ENCODE data around the gene PRDM10. TPM values are rescaled to one million over a fixed set of nuclear protein-coding genes. Genes with fewer than 3 reads are reported as not detected.

Gene PRDM10
- total and polyA plus RNA-seq, 10 donors, result 1.6 to 16.2 (median 10.3) TPM

DNA sequence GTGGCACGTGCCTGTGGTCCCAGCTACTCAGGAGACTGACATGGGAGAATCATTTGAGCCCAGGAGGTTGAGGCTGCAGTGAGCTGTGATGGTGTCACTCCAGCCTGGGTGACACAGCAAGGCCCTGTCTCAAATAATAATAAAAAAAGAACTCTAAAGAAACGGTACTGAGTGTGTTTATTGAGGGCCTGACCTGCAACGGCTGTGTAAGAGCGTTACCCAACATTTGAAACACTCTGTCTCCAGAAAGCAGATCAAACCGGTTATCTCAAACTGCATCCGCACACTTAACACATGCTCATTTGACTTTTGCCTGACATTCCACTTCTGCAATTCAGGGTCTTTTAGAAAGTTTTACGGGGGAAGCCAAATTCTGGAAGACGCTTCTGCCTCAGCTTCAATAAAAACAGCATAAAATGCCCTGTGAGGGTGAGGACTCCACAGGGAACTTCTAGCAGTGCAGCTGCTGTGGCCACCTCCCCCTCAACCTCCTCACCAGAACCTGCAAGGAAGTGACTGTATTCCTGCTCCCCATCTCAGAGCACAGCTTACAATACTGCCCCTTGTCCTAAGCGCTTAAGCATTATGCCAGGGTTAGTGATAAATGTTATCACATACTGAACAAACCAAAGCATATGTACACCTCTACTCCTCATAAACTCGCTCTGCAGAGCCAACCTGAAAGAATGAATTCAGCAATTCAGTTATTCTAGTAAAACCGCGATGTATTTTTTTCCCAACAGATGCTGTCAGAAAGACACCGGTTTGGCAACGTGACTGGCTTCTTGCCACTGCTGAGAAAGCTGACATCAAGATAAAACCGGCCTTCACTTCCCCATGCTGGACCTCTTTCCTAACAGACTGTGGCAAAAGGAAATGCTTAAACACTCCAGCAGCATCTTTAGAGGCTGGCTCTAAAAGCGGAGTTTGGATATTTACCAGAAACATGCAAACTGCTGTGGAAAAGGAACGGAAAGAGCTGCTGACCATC lies 52.2 kb downstream of the PRDM10 start:
- Histone ChIP-seq H3K4me1 (peaks cover 0 to 25% (median 13%) of the 10 kb centered on the region in 6 donors), H3K27ac (peak overlapping the region in 7 of 8 donors; percentile 25 to 84 (median 77)), H3K36me3 (peaks cover 0 to 35% (median 16%) of the 10 kb centered on the region in 6 donors), H3K4me3 (no peak overlapping the region), H3K9me3 (no peaks in the 10 kb centered on the region), H3K27me3 (replicated peaks in 1 of 7) (no peaks in the 10 kb centered on the region)
- 22 to 41% (median 24%) methylated on average over 17 of the region's 17 CpGs for WGBS, 5 donors
- intact Hi-C loops (cut with DNase I; ENCODE audit: low total_unique reads), result no loop called here
- no peak for DNase-seq
- TF ChIP-seq, protein P1, sequence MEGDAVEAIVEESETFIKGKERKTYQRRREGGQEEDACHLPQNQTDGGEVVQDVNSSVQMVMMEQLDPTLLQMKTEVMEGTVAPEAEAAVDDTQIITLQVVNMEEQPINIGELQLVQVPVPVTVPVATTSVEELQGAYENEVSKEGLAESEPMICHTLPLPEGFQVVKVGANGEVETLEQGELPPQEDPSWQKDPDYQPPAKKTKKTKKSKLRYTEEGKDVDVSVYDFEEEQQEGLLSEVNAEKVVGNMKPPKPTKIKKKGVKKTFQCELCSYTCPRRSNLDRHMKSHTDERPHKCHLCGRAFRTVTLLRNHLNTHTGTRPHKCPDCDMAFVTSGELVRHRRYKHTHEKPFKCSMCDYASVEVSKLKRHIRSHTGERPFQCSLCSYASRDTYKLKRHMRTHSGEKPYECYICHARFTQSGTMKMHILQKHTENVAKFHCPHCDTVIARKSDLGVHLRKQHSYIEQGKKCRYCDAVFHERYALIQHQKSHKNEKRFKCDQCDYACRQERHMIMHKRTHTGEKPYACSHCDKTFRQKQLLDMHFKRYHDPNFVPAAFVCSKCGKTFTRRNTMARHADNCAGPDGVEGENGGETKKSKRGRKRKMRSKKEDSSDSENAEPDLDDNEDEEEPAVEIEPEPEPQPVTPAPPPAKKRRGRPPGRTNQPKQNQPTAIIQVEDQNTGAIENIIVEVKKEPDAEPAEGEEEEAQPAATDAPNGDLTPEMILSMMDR (IDR thresholded peaks at IDR 0.05 in 8 of 11, conservative IDR thresholded peaks at IDR 0.05 in 3 of 11), result no peak
- TF ChIP-seq POLR2AphosphoS5 (IDR thresholded peaks at IDR 0.05) (peak in 1 of 3 donors; percentile 58), POLR2A (IDR thresholded peaks at IDR 0.05) (no peak)

DNA sequence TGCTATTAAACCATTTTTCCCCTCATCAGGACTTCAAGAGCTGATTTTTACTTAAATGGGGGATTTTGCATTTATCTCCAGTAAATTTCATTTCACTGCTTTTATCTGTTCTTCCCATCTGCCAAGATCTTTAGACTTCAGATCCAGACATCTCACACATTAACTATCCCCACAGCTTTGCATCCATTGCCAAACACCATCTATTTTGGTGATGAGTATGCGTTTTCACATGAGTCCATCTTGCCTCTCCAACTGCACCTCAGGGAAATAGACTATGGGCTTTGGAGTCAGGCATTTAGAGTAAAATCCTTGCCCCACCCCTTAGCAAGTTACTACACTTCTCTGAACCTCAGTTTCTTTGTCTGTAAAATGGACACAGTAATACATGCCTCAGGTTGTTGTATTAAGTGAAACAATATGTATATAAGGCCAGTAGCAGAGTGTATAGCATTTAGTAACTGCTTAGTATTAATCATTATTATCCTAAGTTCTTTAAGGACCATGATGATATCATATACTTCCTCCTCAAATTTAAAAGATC lies 53.6 kb downstream of the PRDM10 start:
- H3K4me1 ChIP-seq, result peaks cover 0 to 25% (median 13%) of the 10 kb centered on the region in 6 donors
- H3K9me3 ChIP-seq, result no peaks in the 10 kb centered on the region
- H3K4me3 ChIP-seq, result no peak overlapping the region
- TF ChIP-seq POLR2AphosphoS5 (IDR thresholded peaks at IDR 0.05), result no peak
- TF ChIP-seq, protein P1 (IDR thresholded peaks at IDR 0.05 in 8 of 11, conservative IDR thresholded peaks at IDR 0.05 in 3 of 11), result no peak
- TF ChIP-seq POLR2A (IDR thresholded peaks at IDR 0.05), result no peak
- peak overlapping the region in 1 of 8 donors; percentile 77 for H3K27ac ChIP-seq
- H3K36me3 ChIP-seq, result peaks cover 0 to 36% (median 17%) of the 10 kb centered on the region in 6 donors
- 79 to 95% (median 91%) methylated on average over 1 of the region's 1 CpG for WGBS, 5 donors
- no peaks in the 10 kb centered on the region for H3K27me3 ChIP-seq (replicated peaks in 1 of 7)
- no peak for DNase-seq
- intact Hi-C loops (cut with DNase I; ENCODE audit: low total_unique reads), result no loop called here

DNA sequence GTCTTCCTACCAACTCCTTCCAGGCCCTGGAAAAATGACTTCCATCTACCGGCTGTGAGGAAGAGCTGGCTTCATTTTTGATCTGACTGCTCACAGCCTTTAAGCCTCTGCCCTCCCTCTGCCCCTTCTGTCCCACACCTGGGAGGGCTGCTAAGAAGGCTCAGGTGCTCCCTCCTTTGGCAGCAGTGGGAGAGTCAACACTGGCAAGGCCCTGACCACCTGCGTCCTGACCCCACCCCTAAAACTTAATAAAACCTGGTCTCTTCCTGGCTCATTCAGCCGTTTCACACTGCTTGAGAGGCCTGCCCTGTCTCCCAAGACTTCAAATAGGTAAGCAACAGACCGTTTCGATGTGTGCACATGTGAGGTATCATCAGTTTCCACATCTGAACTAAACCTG lies 55.2 kb downstream of the PRDM10 start:
- no peak for DNase-seq
- 64 to 85% (median 76%) methylated on average over 5 of the region's 5 CpGs for WGBS, 5 donors
- TF ChIP-seq, protein P1 (IDR thresholded peaks at IDR 0.05 in 8 of 11, conservative IDR thresholded peaks at IDR 0.05 in 3 of 11), result no peak
- TF ChIP-seq POLR2AphosphoS5 (IDR thresholded peaks at IDR 0.05) (no peak), POLR2A (IDR thresholded peaks at IDR 0.05) (no peak)
- intact Hi-C loops (cut with DNase I; ENCODE audit: low total_unique reads), result no loop called here
- Histone ChIP-seq H3K9me3 (no peaks in the 10 kb centered on the region), H3K4me1 (peaks cover 0 to 25% (median 13%) of the 10 kb centered on the region in 6 donors), H3K27me3 (replicated peaks in 1 of 7) (no peaks in the 10 kb centered on the region), H3K27ac (no peak overlapping the region), H3K4me3 (no peak overlapping the region), H3K36me3 (peaks cover 0 to 51% (median 19%) of the 10 kb centered on the region in 6 donors)

DNA sequence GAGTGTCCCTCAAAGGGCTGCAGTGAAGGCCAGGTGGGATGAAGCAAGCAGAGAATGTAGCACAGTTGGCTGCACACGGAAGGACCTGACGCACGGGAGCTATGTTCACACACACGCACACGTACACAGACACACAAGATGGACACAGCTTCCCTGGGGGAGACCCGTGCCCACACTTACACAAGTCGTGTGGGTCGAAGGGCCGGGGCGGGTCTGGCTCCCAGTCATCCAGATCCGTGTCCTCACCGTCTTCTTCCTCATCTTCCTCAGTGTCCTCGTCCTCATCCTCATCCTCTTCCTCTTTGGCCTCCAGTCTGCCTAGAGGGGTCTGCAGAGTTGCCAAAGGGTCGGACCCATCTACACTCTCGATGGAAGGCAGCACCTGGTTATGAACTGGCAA lies 55.7 kb downstream of the PRDM10 start:
- Histone ChIP-seq H3K4me3 (no peak overlapping the region), H3K9me3 (no peaks in the 10 kb centered on the region), H3K27me3 (replicated peaks in 1 of 7) (no peaks in the 10 kb centered on the region), H3K27ac (no peak overlapping the region), H3K4me1 (peaks cover 0 to 25% (median 13%) of the 10 kb centered on the region in 6 donors), H3K36me3 (peaks cover 0 to 56% (median 24%) of the 10 kb centered on the region in 6 donors)
- WGBS, 5 donors, result 87 to 94% (median 91%) methylated on average over 15 of the region's 15 CpGs
- intact Hi-C loops (cut with DNase I; ENCODE audit: low total_unique reads), result no loop called here
- no peak for TF ChIP-seq POLR2AphosphoS5 (IDR thresholded peaks at IDR 0.05)
- TF ChIP-seq, protein P1 (IDR thresholded peaks at IDR 0.05 in 8 of 11, conservative IDR thresholded peaks at IDR 0.05 in 3 of 11), result no peak
- no peak for DNase-seq
